Body of pancreas (tissue), 4 donors: ENCODE data around the gene IL20RA. TPM values are rescaled to one million over a fixed set of nuclear protein-coding genes. Genes with fewer than 3 reads are reported as not detected.
"Not testable (repeated sequence)": the region's sequence is repeated elsewhere in the genome, so short reads cannot be mapped to it uniquely, and the experiment has no call there.

Experiments used
- ATAC-seq: fragments of 150-250 bp; one replicate; pipeline ENCODE4 v1.9.1; 2016
- DNase-seq, 4 donors: peaks; one replicate each; pipeline ENCODE4 v3.0.0-alpha.2; 2019
- H3K27ac ChIP-seq, 4 donors: fragments of 200-600 bp; sonication (generic); 1 replicate in 3 of 4; 2 replicates in 1 of 4; pipeline versions ENCODE4 v1.5.1 to v1.6.1; 2016 to 2019; ENCODE audit warnings: mild to moderate bottlenecking in 1 of 4, mixed read lengths in 1 of 4, moderate library complexity in 1 of 4
- H3K27me3 ChIP-seq, 2 donors: fragments of 200-600 bp; sonication (generic); one replicate each; pipeline ENCODE4 v1.6.0; 2016; ENCODE audit warnings: mild to moderate bottlenecking in 1 of 2
- H3K36me3 ChIP-seq, 2 donors: fragments of 200-600 bp; sonication (generic); replicated peaks in 1 of 2; 2 replicates each; pipeline ENCODE4 v1.5.1; 2016; ENCODE audit warnings: low read depth in 2 of 2; ENCODE audit not compliant: insufficient read depth in 1 of 2
- H3K4me1 ChIP-seq: fragments of 200-600 bp; sonication (generic); one replicate; pipeline ENCODE4 v1.6.0; 2016
- H3K4me3 ChIP-seq, 2 donors: fragments of 200-600 bp; sonication (generic); 1 replicate in 1 of 2; 2 replicates in 1 of 2; pipeline ENCODE4 v1.5.1; 2016 to 2019
- H3K9me3 ChIP-seq, 3 donors: fragments of 200-600 bp; sonication (generic); 1 replicate in 2 of 3; 2 replicates in 1 of 3; pipeline ENCODE4 v1.5.1; 2016
- CTCF ChIP-seq, 7 experiments: fragments of 450-650 bp in 4 of 7; fragments of 200-600 bp in 3 of 7; sonication (generic) in 3 of 7; IDR thresholded peaks; one replicate each; pipeline ENCODE4 v1.5.1; 2016 to 2019; ENCODE audit warnings: antibody characterized with exemption in 7 of 7
- POLR2A ChIP-seq, 3 donors: fragments of 450-650 bp; IDR thresholded peaks; one replicate each; pipeline ENCODE4 v1.6.1; 2016; ENCODE audit warnings: antibody characterized with exemption in 3 of 3, mild to moderate bottlenecking in 2 of 3
- WGBS, 2 donors: methylation state at CpG; one replicate each; pipeline ENCODE4 v1.1.5; 2017; 5-methylcytosine and 5-hydroxymethylcytosine counted together
- intact Hi-C: fragments of 100-400 bp; cut with DNase I; formaldehyde crosslinking; loops from one replicate; pipeline ENCODE4 v1.15.1; 2023
- total RNA-seq, 2 donors: library from RNA; depleted of rRNA; stranded (reverse); fragments of >200 nt; gene quantifications; one replicate each; pipeline ENCODE4 v1.1.0, GENCODE V29; 2016

IL20RA gene
- total RNA-seq, 2 donors from 2014 or later = 12.7 to 23.7 TPM

GRCh38 chr6:137076277-137077068 lies 31.7 kb upstream of the IL20RA start:
- H3K4me3 ChIP-seq = no peak overlapping the region
- DNase-seq (peak; percentile 76 to 87 (median 87)), ATAC-seq (peak; percentile 99)
- no peak for TF ChIP-seq POLR2A (IDR thresholded peaks at IDR 0.05)
- peak; percentile 28 to 86 (median 78) for TF ChIP-seq CTCF (IDR thresholded peaks at IDR 0.05)
- 76 to 80% methylated on average over 4 of the region's 4 CpGs for WGBS, 2 donors
- H3K9me3 ChIP-seq = no peaks in the 10 kb centered on the region
- no peaks in the 10 kb centered on the region for H3K27me3 ChIP-seq
- intact Hi-C loops = no loop called here
- H3K27ac ChIP-seq = no peak overlapping the region
- H3K4me1 ChIP-seq = no peaks in the 10 kb centered on the region
- H3K36me3 ChIP-seq = no peaks in the 10 kb centered on the region

- DNase-seq, intact Hi-C loops, H3K36me3 ChIP-seq, H3K9me3 ChIP-seq, H3K27ac ChIP-seq, H3K27me3 ChIP-seq, ATAC-seq, H3K4me1 ChIP-seq, H3K4me3 ChIP-seq: not testable (repeated sequence)
- 71 to 78% methylated on average over 3 of the region's 3 CpGs for WGBS, 2 donors
Observed at GRCh38 chr6:137075790-137076189, 31.0 kb upstream of the IL20RA start.

- H3K27me3 ChIP-seq = no peaks in the 10 kb centered on the region
- no peaks in the 10 kb centered on the region for H3K36me3 ChIP-seq
- intact Hi-C loops = no loop called here
- no peaks in the 10 kb centered on the region for H3K9me3 ChIP-seq
- 62 to 74% methylated on average over 5 of the region's 5 CpGs for WGBS, 2 donors
- H3K4me3 ChIP-seq = no peak overlapping the region
- H3K4me1 ChIP-seq = no peaks in the 10 kb centered on the region
- no peak for TF ChIP-seq POLR2A (IDR thresholded peaks at IDR 0.05)
- no peak for TF ChIP-seq CTCF (IDR thresholded peaks at IDR 0.05)
- no peak for ATAC-seq
- H3K27ac ChIP-seq = no peak overlapping the region
- DNase-seq = no peak
Observed at GRCh38 chr6:137070303-137070702, 25.5 kb upstream of the IL20RA start.

- WGBS, 2 donors = 80 to 84% methylated on average over 2 of the region's 2 CpGs
- H3K4me3 ChIP-seq = no peak overlapping the region
- no peaks in the 10 kb centered on the region for H3K27me3 ChIP-seq
- H3K36me3 ChIP-seq = no peaks in the 10 kb centered on the region
- DNase-seq (no peak), ATAC-seq (no peak)
- TF ChIP-seq CTCF (IDR thresholded peaks at IDR 0.05) = no peak
- no peak for TF ChIP-seq POLR2A (IDR thresholded peaks at IDR 0.05)
- intact Hi-C loops = no loop called here
- no peaks in the 10 kb centered on the region for H3K4me1 ChIP-seq
- no peaks in the 10 kb centered on the region for H3K9me3 ChIP-seq
- H3K27ac ChIP-seq = no peak overlapping the region
Observed at GRCh38 chr6:137067399-137067798, 22.6 kb upstream of the IL20RA start.

GRCh38 chr6:137058037-137058436 lies 13.3 kb upstream of the IL20RA start:
- WGBS, 2 donors = 88 to 96% methylated on average over 3 of the region's 3 CpGs

More at GRCh38 chr6:137058037-137058436, 13.3 kb upstream of the IL20RA start:
- H3K27me3 ChIP-seq = no peaks in the 10 kb centered on the region
- H3K36me3 ChIP-seq = no peaks in the 10 kb centered on the region
- intact Hi-C loops = no loop called here
- no peak for TF ChIP-seq CTCF (IDR thresholded peaks at IDR 0.05)
- no peak for TF ChIP-seq POLR2A (IDR thresholded peaks at IDR 0.05)
- ATAC-seq (no peak), DNase-seq (no peak)
- no peak overlapping the region for H3K4me3 ChIP-seq
- no peaks in the 10 kb centered on the region for H3K4me1 ChIP-seq
- H3K9me3 ChIP-seq = no peaks in the 10 kb centered on the region
- no peak overlapping the region for H3K27ac ChIP-seq
